Fibroblast of peridontal ligament (primary cell): ENCODE results near the gene CLCF1.
"Not testable (repeated sequence)": the region's sequence is repeated elsewhere in the genome, so short reads cannot be mapped to it uniquely, and the experiment has no call there.

ENCODE experiments used
- DNase-seq: peaks from one replicate; pipeline ENCODE4 v3.0.0-alpha.2; 2010; ENCODE audit errors: extremely low read depth

Gene CLCF1

DNA sequence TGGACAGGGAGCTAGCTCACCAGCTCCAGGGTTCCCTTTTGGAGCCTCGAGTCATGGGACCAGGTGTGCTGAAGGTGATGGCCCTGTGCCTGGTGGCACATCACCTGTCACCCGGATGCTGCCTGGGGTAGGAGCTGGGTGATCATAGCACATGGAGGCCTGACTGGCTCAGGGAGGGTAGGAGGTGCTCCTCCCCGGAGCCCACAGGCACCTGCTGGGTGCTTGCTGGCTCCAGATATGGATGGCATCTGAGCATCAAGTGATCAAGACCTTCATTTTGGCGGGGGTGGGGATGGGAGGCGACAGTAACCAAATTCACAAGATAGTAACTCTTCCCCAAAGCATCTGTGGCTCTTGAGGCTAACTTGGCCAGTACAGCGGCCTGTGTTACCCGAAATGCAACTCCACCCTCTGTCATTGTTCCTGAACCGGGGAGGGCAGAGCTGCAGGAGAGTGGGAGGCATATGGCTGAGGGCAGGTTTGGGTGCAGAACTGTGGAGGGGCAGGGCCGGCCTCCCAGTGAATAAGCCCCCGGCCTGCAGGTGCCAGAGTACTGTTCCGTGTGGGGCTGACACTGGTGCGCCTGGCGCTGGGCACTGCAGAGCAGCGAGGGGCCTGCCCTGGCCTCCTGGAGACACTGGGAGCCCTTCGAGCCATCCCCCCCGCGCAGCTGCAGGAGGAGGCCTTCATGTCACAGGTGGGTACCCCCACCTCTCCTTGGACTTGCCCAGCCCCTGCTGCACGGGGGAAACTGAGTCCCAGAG, 35.2 kb upstream of the CLCF1 start:
- DNase-seq: no peak

DNA sequence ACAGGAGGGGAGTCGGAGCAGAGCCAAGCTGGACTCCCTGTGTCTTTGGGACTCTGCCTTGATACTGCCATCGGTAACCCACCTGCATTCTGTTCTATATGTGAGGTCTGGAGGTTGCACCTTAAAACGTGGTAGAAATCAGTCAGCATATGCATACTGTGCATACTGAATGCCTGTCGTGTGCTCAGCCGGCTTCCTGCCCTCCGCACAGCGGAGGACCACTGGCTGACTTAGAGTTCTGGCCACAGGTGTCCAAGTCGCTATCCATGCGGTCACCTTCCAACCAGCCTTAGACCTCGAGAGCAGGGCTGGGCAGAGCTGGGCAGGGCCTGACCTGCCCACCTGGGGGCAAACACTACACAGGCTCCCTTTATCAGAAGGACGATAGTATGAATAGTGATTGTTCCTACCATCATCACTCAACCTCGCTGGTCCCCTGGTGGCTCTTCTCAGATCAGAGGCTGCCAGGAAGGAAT, 34.3 kb upstream of the CLCF1 start:
- no peak for DNase-seq

DNA sequence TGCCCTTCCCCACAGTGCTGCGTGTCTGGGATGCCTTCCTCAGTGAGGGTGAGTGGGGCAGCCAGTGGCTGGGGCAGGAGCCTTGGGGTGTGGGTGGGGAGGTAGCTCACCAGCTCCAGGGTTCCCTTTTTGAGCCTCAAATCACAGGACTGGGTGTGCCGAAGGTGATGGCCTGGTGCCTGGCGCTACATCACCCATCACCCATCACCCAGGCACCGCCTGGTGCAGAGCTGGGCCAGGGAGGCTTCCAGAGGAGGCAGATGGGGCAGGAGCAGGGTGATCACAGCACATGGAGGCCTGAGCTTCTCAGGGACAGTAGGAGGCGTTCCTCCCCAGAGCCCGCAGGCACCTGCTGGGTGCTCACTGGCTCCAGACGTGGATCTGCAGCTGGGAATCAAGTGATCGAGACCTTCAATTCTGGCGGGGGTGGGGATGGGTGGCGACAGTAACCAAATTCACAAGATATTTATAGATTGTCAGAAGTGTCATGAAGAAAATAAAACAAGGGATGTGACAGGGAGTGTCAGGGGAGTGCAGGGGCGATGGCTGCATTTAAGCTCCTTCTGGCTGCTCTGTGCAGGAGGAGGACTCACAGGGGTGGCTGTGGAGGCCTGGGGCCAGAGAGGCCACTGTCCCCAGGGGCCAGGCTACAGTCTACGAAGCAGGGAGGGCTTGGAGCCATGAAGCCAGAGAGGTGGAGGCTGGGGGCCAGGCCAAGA, 33.7 kb upstream of the CLCF1 start:
- DNase-seq: no peak

DNA sequence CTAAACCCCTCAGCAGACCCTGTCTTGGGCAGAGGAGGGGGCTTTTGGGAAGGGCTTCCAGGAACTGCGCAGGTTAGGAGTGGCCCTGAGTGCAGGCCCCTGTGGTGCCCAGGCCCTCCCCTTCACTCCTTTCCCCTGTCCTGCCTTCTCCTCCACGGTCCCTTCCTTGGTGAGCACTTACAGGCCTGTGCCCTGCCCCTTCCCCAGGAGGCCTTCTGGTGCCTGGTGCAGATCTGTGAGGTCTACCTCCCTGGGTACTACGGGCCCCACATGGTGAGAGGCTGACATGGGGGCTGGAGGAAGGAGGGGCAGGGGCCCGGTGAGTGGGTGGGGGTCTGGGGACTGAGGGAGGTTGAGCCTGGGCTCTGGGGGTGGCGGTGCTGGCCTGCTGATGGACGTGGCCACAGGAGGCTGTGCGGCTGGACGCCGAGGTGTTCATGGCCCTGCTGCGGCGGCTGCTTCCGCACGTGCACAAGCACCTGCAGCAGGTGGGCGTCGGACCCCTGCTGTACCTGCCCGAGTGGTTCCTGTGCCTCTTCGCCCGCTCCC, 33.1 kb upstream of the CLCF1 start:
- DNase-seq: no peak

DNA sequence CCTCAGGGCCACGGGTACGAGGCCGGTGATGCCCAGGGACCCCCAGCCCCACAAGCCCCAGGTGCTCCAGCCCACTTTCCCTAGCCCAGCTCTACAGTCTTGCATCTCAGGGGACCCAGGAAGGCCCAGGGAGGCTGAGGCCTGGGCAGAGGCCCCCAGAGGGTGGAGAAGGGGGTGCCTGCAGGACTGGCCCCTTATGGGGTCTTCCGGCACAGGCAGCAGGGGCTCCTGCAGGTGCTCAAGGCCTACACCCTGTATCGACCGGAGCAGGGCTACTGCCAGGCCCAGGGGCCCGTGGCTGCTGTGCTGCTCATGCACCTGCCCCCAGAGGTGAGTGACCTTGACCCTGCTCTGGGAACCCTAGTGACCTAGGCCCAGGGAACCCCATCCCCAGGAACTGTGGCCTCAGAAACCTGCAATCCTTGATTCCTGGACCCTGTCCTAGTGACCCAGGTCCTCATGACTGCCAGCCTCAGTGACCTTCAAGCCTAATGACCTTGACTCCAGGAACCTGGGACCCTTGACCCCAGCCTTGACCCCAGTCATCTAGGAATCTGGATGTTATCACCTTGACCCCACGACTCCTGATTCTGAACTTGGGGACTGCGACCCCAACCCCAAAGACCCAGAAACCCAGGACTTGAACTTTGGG, 32.4 kb upstream of the CLCF1 start:
- no peak for DNase-seq

DNA sequence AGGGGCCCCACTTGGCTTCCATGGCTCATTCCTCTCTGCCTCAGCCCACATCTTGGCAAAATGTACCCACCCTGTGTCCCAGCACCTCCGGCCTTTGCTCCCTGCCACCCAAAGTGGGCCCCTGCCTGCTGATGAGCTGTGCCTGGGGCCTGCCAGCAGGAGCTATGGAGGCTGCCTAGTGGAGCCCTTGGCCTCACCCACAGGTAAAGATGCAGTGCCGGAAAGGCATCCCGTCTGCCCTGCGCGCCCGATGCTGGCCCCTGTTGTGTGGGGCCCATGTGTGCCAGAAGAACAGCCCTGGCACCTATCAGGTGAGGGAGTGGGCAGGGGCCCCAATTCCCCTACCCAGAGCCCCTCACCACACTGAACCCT, 31.8 kb upstream of the CLCF1 start:
- DNase-seq: no peak

DNA sequence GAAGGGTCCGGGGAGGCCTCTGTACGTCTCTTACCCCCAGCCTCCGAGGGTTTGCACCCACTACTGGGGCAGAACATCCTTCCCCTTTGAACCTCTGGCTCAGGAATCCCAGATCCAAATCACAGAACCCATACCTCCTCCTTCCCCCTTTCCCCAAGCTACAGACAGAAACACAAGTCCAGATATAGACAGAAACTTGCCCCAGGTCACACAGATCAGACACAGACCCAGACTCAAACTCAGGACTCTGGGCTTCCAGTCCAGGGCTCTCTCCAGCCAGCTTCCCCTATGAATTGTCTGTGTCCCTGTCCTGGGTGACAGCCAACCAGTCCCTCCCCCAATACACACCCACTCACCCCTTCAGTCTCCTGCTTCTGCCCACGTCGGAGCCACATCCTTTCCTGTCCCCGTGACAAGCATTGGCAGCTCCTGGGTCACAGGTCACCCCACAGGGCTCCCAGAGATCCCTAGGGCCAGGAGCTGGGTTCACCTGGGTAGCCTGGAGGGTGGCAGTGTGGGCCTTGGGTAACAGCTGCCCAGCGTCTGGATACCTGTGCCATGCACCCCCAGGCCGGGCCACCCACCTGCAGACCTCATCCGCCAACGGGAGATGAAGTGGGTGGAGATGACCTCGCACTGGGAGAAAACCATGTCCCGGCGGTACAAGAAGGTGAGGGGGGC, 31.3 kb upstream of the CLCF1 start:
- no peak for DNase-seq

DNA sequence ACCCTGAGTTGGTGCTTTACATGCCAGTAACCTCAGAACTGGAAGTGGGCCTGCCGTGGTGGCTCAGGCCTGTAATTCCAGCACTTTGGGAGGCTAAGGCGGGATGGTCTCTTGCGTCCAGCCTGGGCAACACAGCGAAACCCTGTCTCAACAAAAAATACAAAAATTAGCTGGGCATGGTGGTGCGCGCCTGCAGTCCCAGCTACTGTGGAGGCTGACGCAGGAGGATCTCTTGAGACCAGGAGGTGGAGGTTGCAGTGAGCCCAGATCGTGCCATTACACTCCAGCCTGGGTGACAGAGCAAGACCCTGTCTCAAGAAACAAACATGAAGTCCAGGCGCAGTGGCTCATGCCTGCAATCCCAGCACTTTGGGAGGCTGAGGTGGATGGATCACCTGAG, 29.7 kb upstream of the CLCF1 start:
- DNase-seq: not testable (repeated sequence)

DNA sequence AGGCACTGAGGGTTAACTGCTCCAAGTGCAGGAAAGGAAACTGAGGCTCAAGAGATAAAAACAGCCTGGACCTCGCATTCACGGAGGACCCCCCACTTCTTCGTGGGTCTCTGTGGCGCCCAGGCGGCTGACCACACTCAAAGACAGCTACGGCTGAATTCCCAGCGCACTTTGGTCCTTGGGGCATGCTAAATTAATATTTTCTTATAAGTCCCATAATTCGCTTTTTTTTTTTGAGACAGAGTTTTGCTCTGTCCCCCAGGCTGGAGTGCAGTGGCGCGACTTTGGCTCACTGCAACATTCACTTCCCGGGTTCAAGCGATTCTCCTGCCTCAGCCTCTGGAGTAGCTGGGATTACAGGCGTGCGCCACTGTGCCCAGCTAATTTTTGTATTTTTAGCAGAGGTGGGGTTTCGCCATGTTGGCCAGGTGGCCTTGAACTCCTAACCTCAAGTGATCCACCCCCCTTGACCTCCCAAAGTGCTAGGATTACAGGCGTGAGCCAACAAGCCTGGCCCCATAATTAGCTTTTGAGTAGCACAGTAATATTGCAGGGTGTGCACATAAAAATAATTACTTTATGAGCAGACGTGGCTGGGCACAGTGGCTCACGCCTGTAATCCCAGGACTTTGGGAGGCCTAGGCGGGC, 28.9 kb upstream of the CLCF1 start:
- not testable (repeated sequence) for DNase-seq

DNA sequence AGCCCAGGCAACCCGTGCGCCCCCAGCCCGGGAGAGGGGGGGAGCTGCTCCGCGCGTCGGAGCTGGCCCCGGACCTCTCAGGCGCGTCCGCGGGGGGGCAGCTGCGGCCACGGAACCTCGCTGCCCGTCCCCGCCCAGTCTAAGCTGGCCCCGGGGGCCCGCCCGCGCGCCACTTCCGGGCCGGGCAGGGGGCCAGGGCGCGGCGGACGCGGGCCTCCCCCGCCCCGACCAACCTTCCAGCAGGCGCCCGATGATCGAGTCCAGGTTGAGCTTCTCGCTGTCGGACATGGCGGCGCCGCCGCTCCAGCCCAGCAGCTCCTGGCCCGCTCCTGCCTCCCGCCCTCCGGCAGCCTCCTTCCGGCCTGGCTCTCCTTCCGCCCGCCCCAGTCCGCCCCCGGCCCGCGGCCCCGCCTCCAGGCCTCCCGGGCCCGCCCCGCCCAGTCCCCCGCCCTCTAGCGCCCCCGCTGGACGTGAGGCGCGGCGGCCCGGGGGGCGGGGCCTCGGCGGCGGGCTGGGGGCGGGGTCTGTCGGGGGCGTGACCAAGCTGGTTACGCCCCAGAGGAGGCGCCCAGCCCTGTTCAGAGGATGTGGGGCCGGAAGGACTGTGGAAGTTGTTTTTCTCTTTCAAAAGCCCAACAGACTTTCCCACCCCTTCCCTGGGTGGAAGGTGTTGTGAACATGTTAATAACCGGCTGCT, 28.2 kb upstream of the CLCF1 start, which contains the start of gene PPP1CA:
TSS of gene PPP1CA (minus strand) at position 364 of the 697 bp plus-strand sequence. CDS start at position 288, 76 bp downstream.
- DNase-seq: peak; percentile 80

DNA sequence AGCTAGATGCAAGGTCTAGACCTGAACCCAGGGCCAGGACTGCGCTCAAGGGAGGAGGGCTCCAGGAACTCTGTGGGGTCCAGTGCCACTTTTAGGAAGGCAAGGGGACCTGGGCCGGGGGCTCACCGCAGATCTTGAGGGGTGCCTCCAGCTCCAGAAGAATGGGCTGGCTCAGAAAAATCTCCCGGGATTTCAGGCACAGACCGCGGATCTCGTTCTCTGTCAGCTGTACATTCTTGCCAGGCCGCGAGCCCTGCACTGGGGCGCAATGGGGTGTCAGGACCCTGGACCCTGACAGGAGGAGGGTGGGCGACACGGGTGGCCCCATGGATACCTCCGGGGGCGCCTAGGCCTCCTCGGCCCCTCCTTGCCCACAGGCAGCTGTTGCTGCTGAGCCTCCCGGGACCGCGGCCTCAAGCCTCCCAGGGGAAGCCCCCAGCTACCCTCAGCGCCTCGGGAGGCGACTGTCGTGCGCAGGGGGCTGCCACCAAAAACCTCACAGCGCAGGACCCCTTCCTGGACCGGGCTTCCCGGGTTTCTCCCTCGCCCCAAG, 27.6 kb upstream of the CLCF1 start:
- DNase-seq: no peak

DNA sequence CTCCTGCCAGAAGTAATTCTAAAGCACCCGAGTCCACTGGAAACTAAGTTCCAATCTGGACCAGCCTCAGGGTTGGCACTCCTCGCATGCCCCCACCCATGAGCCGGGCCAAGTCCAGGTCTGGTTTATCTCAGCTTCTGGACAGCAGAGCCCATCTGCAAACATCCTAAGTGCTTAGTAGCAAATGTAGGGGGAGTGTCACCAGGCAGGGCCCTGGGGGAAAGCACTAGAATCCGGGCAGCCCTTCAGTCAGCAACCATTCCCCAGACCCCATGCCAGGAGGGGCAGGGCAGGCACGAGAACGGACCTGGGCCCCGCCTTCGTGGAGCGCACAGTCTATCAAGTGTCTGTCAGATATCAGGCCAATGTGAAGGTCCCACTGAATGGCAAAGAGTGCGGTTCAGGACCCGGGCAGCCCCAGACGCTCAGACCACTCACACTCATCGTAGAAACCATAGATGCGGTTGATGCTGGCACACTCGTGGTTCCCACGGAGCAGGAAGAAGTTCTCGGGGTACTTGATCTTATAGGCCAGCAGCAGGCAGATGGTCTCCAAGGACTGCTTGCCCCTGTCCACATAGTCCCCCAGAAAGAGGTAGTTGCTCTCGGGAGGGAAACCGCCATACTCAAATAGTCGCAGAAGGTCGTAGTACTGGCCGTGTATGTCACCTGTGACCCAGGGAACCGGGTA, 27.0 kb upstream of the CLCF1 start:
- DNase-seq: no peak

DNA sequence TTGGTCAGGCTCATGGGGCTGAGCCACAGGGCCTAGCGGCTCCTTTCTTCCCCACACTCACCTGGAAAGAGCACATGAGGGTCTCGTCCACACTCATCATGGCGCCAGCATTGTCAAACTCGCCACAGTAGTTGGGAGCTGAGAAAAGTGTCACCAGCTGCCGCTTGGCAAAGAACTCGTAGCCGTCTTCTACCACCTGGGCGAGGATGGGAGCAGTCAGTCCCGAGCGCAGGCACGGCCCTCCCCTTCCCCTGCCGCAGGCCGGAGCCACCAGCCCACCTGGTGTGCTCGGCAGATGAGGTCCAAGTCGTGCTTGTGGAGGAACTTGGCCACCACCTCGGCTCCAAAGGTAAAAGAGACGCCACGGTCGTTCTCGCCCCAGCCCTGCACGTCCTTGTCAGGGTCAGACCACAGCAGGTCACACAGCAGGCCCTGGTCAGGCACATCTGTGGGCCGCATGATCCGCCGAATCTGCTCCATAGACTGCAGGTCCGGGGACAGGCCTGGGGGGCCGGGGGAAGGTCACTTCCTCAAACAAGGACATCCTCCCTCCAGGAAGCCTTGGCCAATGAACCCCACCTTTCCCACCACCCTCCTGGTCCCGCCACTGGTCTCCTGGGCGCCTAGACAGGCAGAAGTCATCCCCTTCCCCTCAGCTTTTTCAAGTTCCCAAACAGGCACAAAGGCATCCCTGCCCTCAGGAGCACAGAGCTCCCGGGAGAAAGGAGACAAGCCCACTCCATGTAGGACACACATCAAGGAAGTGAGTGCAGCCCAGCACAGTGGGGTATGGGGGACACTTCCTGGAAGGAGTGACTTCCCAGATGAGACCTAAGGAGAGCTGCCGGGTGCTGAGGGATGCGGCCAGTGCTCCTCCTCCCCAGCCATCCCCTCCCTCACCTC, 25.5 kb upstream of the CLCF1 start:
- DNase-seq: no peak

DNA sequence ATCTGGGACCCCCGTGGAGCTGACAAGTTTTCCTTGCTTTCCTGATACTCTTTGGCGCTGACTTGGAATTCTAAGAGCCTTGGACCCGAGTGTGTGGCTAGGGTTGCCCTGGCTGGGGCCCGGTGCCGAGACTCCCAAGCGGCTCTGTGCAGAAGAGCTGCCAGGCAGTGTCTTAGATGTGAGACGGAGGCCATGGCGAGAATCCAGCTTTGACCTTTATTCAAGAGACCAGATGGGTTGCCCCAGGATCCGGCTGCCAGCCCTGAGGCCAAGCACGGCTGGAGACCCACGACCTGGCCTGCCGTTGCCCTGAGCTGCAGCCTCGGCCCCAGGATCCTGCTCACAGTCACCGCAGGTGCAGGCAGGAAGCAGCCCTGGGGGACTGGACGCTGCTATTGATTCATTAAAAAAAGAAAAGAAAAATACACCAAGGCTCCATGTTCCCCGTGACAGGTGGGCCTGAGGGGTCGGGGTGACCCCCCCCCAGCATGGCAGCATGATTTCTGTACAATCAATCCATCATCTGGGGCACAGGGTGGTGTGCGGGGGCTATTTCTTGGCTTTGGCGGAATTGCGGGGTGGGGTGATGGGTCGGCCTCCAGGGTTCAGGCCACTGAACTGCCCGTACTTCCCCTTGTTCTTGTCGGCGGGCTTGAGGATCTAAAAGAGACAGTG, 24.7 kb upstream of the CLCF1 start:
- DNase-seq: no peak

DNA sequence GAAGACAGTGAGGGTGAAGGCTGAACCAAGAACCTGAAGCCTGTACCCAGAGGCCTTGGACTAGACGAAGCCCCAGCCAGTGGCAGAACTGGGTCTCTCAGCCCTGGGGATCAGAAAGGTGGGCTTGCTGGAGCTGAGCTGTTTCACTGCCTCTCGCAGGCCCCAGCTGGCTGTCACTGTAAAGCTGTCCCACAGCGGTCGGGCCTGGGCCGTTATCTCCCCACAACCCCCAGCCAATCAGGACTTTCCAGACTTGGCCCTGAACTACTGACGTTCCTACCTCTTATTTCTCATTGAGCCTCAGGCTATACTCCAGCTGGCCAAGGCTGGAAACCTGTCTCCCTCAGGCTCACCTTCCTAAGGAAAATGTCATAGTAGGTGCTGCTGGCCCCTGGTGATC, 24.1 kb upstream of the CLCF1 start:
- DNase-seq: no peak

DNA sequence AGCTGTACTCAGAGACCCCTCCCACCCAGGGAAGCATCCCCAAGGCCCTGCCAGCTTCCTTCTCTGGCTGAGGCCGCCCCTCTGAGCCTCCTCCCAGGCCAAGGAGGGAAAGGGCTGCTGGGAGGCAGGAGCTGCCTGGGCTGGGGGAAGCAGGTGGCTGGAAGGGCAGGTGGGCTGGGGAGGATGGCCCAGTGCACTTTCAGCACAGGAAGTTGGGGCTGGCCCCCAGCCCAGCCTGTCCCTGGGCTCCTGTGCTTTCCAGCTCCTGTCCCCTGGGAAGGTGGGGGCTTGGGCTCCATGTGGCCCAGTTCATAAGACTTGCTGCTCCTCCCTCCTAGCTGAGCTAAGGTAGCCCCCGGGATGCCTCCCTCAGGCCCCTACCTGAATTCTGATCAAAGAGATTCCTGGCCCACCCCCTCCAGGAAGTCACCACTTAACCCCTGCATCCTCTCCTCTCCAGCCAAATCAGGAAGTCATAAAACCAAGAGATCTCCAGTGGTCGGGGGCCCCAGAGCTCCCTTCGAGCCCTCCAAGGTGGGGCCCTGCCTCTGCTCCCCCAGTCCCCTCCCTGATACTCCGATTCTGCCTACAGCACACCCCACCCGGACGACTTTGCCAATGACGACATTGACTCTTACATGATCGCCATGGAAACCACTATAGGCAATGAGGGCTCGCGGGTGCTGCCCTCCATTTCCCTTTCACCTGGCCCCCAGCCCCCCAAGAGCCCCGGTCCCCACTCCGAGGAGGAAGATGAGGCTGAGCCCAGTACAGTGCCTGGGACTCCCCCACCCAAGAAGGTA, 23.4 kb upstream of the CLCF1 start:
- DNase-seq: no peak

DNA sequence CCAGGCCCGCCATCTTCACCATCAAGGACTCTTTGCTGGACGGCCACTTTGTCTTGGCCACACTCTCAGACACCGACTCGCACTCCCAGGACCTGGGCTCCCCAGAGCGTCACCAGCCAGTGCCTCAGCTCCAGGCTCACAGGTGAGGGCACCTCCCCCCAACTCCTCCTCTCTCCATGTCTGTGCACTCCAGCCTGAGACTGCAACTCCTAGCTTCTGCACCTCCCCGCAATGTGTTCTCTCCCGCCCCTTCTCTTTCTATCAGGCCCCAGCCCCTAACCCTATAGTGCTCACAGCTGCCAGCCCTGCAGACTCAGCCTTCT, 22.8 kb upstream of the CLCF1 start:
- no peak for DNase-seq
